WTC11 (cell line): ENCODE data around the gene MDGA2. TPM values are rescaled to one million over a fixed set of nuclear protein-coding genes. Genes with fewer than 3 reads are reported as not detected.
A peak's percentile ranks its signal among the peaks of the same experiment; 100 is the strongest.

Source experiments
- ATAC-seq: fragments of 200-7000 bp; cut with Tn5 transposase; 2 replicates; pipeline ENCODE4 v1.10.0; 2021; ENCODE audit warnings: mild to moderate bottlenecking, moderate library complexity
- CTCF ChIA-PET: fragments of 300-600 bp; sonication (Branson Sonifier 250); formaldehyde crosslinking; loops from one replicate; lab custom pipeline; 2021; ENCODE audit warnings: antibody characterized with exemption; lab: Charles Lee
- POLR2A ChIA-PET: fragments of 350-600 bp; sonication (Branson Sonifier 250); formaldehyde crosslinking; loops from one replicate; lab custom pipeline; 2021; ENCODE audit warnings: antibody characterized with exemption; lab: Charles Lee
- DNase-seq: peaks from one replicate; pipeline ENCODE4 v3.0.0; 2021; ENCODE audit warnings: low spot score
- H3K27ac Mint-ChIP-seq: 2 replicates; pipeline ENCODE4 v1.8.0; 2021; ENCODE audit warnings: mixed read lengths
- H3K27me3 Mint-ChIP-seq: 2 replicates; pipeline ENCODE4 v1.8.0; 2021; ENCODE audit warnings: low read depth, mild to moderate bottlenecking, moderate library complexity, mixed read lengths
- H3K36me3 Mint-ChIP-seq: 2 replicates; pipeline ENCODE4 v1.8.0; 2021; ENCODE audit warnings: mixed read lengths
- H3K4me1 Mint-ChIP-seq: 2 replicates; pipeline ENCODE4 v1.8.0; 2022; ENCODE audit warnings: mixed read lengths
- H3K4me3 Mint-ChIP-seq: 2 replicates; pipeline ENCODE4 v1.8.0; 2021; ENCODE audit warnings: mild to moderate bottlenecking, moderate library complexity, mixed read lengths
- H3K9me3 Mint-ChIP-seq: 2 replicates; pipeline ENCODE4 v1.8.0; 2021; ENCODE audit warnings: mixed read lengths
- ATF2 ChIP-seq: sonication (generic); formaldehyde crosslinking; IDR thresholded peaks from 2 replicates; pipeline ENCODE4 v1.8.1; 2022; ENCODE audit warnings: low read depth, missing genetic modification reagents, borderline replicate concordance
- ATF3 ChIP-seq: sonication (generic); formaldehyde crosslinking; conservative IDR thresholded peaks from 2 replicates; pipeline ENCODE4 v1.8.1; 2022; ENCODE audit warnings: mild to moderate bottlenecking, missing genetic modification reagents
- ERG ChIP-seq: fragments of 250-450 bp; sonication (Bioruptor Pico); IDR thresholded peaks from 2 replicates; pipeline ENCODE4 v1.8.0; 2021; ENCODE audit warnings: mild to moderate bottlenecking
- FOXP1 ChIP-seq: sonication (generic); formaldehyde crosslinking; IDR thresholded peaks from 2 replicates; pipeline ENCODE4 v1.8.0; 2022; ENCODE audit warnings: missing genetic modification reagents, mild to moderate bottlenecking, moderate library complexity, borderline replicate concordance
- FOXP4 ChIP-seq: sonication (generic); formaldehyde crosslinking; IDR thresholded peaks from 2 replicates; pipeline ENCODE4 v1.8.0; 2022; ENCODE audit warnings: mild to moderate bottlenecking, missing genetic modification reagents
- GTF2I ChIP-seq: fragments of 250-450 bp; sonication (Bioruptor Pico); conservative IDR thresholded peaks from 2 replicates; pipeline ENCODE4 v1.4.0; 2021; ENCODE audit warnings: mild to moderate bottlenecking
- HMGA2 ChIP-seq: fragments of 250-450 bp; sonication (Bioruptor Pico); IDR thresholded peaks from 2 replicates; pipeline ENCODE4 v1.4.0; 2021; ENCODE audit warnings: mild to moderate bottlenecking, moderate library complexity
- IRF1 ChIP-seq: sonication (generic); formaldehyde crosslinking; IDR thresholded peaks from 2 replicates; pipeline ENCODE4 v1.8.0; 2023; ENCODE audit warnings: missing genetic modification reagents
- NFYB ChIP-seq: sonication (generic); formaldehyde crosslinking; conservative IDR thresholded peaks from 2 replicates; pipeline ENCODE4 v1.8.0; 2022; ENCODE audit warnings: low read depth, missing genetic modification reagents
- PREB ChIP-seq: sonication (generic); formaldehyde crosslinking; IDR thresholded peaks from 2 replicates; pipeline ENCODE4 v1.8.1; 2022; ENCODE audit warnings: mild to moderate bottlenecking, missing genetic modification reagents, moderate library complexity, borderline replicate concordance
- SMAD3 ChIP-seq: sonication (generic); formaldehyde crosslinking; IDR thresholded peaks from 2 replicates; pipeline ENCODE4 v1.8.0; 2022; ENCODE audit warnings: missing genetic modification reagents, mild to moderate bottlenecking, borderline replicate concordance
- SOX15 ChIP-seq: fragments of 250-450 bp; sonication (Bioruptor Pico); IDR thresholded peaks from 2 replicates; pipeline ENCODE4 v1.9.0; 2021; ENCODE audit warnings: mild to moderate bottlenecking
- USF1 ChIP-seq: sonication (generic); formaldehyde crosslinking; IDR thresholded peaks from 2 replicates; pipeline ENCODE4 v1.8.0; 2022; ENCODE audit warnings: mild to moderate bottlenecking, missing genetic modification reagents
- ZBTB43 ChIP-seq: sonication (generic); formaldehyde crosslinking; IDR thresholded peaks from 2 replicates; pipeline ENCODE4 v1.8.1; 2023; ENCODE audit warnings: mild to moderate bottlenecking, missing genetic modification reagents
- ZMAT4 ChIP-seq: fragments of 250-450 bp; sonication (Bioruptor Pico); IDR thresholded peaks from 2 replicates; pipeline ENCODE4 v1.9.0; 2021; ENCODE audit warnings: mild to moderate bottlenecking
- ZNF281 ChIP-seq: sonication (generic); formaldehyde crosslinking; IDR thresholded peaks from 2 replicates; pipeline ENCODE4 v1.8.0; 2023; ENCODE audit warnings: mild to moderate bottlenecking, missing genetic modification reagents
- ZNF317 ChIP-seq: sonication (generic); formaldehyde crosslinking; IDR thresholded peaks from 2 replicates; pipeline ENCODE4 v1.8.1; 2023; ENCODE audit warnings: low read depth, mild to moderate bottlenecking, moderate library complexity, missing genetic modification reagents, borderline replicate concordance
- ZNF671 ChIP-seq: fragments of 250-450 bp; sonication (Bioruptor Pico); IDR thresholded peaks from 2 replicates; pipeline ENCODE4 v1.8.0; 2021; ENCODE audit warnings: mild to moderate bottlenecking
- total RNA-seq: library from RNA; stranded (reverse); gene quantifications from 3 replicates; pipeline ENCODE4 v1.2.3, GENCODE V29; 2021

Gene MDGA2
- total RNA-seq, 1 experiment from 2014 or later = 4.9 TPM

- TF ChIP-seq GTF2I = no peak
- TF ChIP-seq ZNF281 = no peak
- no peak for TF ChIP-seq SMAD3 (CRISPR knock-in tag)
- TF ChIP-seq FOXP4 (CRISPR knock-in tag) = no peak
- TF ChIP-seq ERG = no peak
- no peak for TF ChIP-seq FOXP1 (CRISPR knock-in tag)
- TF ChIP-seq ATF2 (CRISPR knock-in tag) = no peak
- no peak for TF ChIP-seq NFYB
- Mint-ChIP-seq H3K27ac (peak overlapping the region; percentile 45), H3K4me3 (no peak overlapping the region), H3K27me3 (no peaks in the 10 kb centered on the region), H3K36me3 (peaks cover 2% of the 10 kb centered on the region; the same call in 1 of the 2 replicates), H3K4me1 (peaks cover 19% of the 10 kb centered on the region), H3K9me3 (peaks cover 17% of the 10 kb centered on the region)
- POLR2A ChIA-PET = no interaction called here
- DNase-seq (no peak), ATAC-seq (peak; percentile 24; the same call in 1 of the 2 replicates)
- CTCF ChIA-PET = no interaction called here
These were observed 310.2 kb downstream of the MDGA2 start for GRCh38 chr14:47365233-47365632.

- DNase-seq = no peak
- TF ChIP-seq ZBTB43 = no peak
- TF ChIP-seq ATF3 (CRISPR knock-in tag) = no peak
- no peak for TF ChIP-seq HMGA2
- no peak for TF ChIP-seq PREB (CRISPR knock-in tag)
- no peak for TF ChIP-seq ZNF671
- TF ChIP-seq SOX15 (CRISPR knock-in tag) = no peak
- TF ChIP-seq USF1 (CRISPR knock-in tag) = no peak
- no peak for TF ChIP-seq ZNF317
- no peak for TF ChIP-seq ZMAT4 (CRISPR knock-in tag)
- no peak for TF ChIP-seq ATF2 (CRISPR knock-in tag)
- no peak for TF ChIP-seq IRF1 (CRISPR knock-in tag)
- no peak for TF ChIP-seq SMAD3 (CRISPR knock-in tag)
- peaks cover 41% of the 10 kb centered on the region for H3K9me3 Mint-ChIP-seq
- H3K4me1 Mint-ChIP-seq = peaks cover 36% of the 10 kb centered on the region
- H3K36me3 Mint-ChIP-seq = peaks cover 27% of the 10 kb centered on the region
- H3K27me3 Mint-ChIP-seq = no peaks in the 10 kb centered on the region
- no peak overlapping the region for H3K4me3 Mint-ChIP-seq
- CTCF ChIA-PET = no interaction called here
- no peak overlapping the region for H3K27ac Mint-ChIP-seq
- POLR2A ChIA-PET = interaction anchor here (0.7 kb wide), 1 partner anchor 36 kb away, joined by 3 read pairs; no protein-coding TSS in a partner anchor
- ATAC-seq = no peak
These were observed 322.2 kb downstream of the MDGA2 start for GRCh38 chr14:47353186-47353585.
